Neural cell (in vitro differentiated cells): ENCODE measurements around the gene ATP2B1.

Experiments used
- EZH2 ChIP-seq: fragments of 200-600, 300-800 bp; shearing (Covaris generic), sonication (generic); IDR thresholded peaks from 2 replicates; pipeline ENCODE4 v1.6.1; 2014; ENCODE audit warnings: antibody characterized with exemption, low read length, borderline replicate concordance, mild to moderate bottlenecking; ENCODE audit not compliant: insufficient read depth, poor library complexity, severe bottlenecking
- POLR2AphosphoS5 ChIP-seq: IDR thresholded peaks from 2 replicates; pipeline ENCODE4 v1.6.1; 2012
- RAD21 ChIP-seq: fragments of 450-650 bp; conservative IDR thresholded peaks from 2 replicates; pipeline ENCODE4 v1.6.1; 2014; ENCODE audit warnings: antibody characterized with exemption, mild to moderate bottlenecking, moderate library complexity
- TAF1 ChIP-seq: IDR thresholded peaks from 2 replicates; pipeline ENCODE4 v1.6.1; 2012; ENCODE audit warnings: low read depth
- TF ChIP-seq, protein P1 (sequence below): fragments of 450-650 bp; IDR thresholded peaks from 2 replicates; pipeline ENCODE4 v1.5.1; 2014; ENCODE audit warnings: antibody characterized with exemption, mild to moderate bottlenecking, moderate library complexity; ENCODE audit not compliant: poor library complexity, severe bottlenecking

DNA sequence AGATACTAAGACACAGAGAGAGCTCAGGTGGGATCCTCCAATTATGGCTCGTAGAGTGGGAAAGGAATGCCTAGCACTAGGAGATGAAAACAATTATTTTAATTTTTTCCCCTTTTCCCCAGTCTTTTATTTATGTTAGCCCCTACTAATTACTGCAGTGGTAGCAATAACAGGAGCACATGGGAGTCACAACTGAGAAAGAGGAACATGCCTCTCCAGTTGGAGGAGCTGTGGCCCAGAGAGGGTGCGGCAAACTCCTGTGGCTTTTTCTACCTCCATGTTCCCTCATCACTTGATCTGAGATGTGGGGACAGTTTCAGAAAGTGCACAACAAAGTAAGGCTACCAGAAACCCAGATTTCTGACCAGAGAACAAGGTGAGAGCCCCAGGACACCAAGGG lies 156.9 kb downstream of the ATP2B1 start:
- TF ChIP-seq, protein P1, sequence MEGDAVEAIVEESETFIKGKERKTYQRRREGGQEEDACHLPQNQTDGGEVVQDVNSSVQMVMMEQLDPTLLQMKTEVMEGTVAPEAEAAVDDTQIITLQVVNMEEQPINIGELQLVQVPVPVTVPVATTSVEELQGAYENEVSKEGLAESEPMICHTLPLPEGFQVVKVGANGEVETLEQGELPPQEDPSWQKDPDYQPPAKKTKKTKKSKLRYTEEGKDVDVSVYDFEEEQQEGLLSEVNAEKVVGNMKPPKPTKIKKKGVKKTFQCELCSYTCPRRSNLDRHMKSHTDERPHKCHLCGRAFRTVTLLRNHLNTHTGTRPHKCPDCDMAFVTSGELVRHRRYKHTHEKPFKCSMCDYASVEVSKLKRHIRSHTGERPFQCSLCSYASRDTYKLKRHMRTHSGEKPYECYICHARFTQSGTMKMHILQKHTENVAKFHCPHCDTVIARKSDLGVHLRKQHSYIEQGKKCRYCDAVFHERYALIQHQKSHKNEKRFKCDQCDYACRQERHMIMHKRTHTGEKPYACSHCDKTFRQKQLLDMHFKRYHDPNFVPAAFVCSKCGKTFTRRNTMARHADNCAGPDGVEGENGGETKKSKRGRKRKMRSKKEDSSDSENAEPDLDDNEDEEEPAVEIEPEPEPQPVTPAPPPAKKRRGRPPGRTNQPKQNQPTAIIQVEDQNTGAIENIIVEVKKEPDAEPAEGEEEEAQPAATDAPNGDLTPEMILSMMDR: no peak
- no peak for TF ChIP-seq TAF1
- no peak for TF ChIP-seq POLR2AphosphoS5
- TF ChIP-seq EZH2: no peak
- no peak for TF ChIP-seq RAD21
